Measurements from ENCODE around the gene C12orf57.

Gene C12orf57

GRCh38 chr12:6917491-6918231 is 26.2 kb upstream of the C12orf57 start:
- Histone ChIP-seq H3K27me3 (ENCODE audit: insufficient read depth, poor library complexity, severe bottlenecking) (peaks cover 20% of the 10 kb centered on the region), H3K4me3 (replicated peaks; ENCODE audit: insufficient read depth, low read length) (no peak overlapping the region), H3K27ac (replicated peaks) (no peak overlapping the region)
- TF ChIP-seq POLR2AphosphoS5 (IDR thresholded peaks at IDR 0.05; ENCODE audit: low read depth) (no peak), SPI1 (IDR thresholded peaks at IDR 0.05; ENCODE audit: borderline replicate concordance, low read depth) (no peak), CTCF (IDR thresholded peaks at IDR 0.05; ENCODE audit: insufficient read depth, low read length) (no peak), GABPA (IDR thresholded peaks at IDR 0.05; ENCODE audit: low read depth) (no peak), REST (IDR thresholded peaks at IDR 0.05; ENCODE audit: insufficient replicate concordance, low read depth) (no peak)
- DNase-seq (ENCODE audit: low read depth in 1 of 2, low spot score in 1 of 2), result no peak

DNA sequence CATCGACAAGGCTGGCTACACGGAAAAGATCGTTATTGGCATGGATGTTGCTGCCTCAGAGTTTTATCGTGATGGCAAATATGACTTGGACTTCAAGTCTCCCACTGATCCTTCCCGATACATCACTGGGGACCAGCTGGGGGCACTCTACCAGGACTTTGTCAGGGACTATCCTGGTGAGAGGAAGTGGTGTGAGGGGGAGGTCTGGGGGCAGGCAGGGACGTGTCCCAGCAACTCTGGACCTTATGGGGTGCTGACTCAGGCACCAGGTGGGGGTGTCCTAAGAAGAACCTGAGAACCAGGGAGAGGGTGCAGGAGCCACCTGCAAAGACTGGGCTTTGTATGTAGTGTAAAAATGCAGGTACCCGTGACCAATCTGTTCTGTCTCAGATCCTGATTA is 24.2 kb upstream of the C12orf57 start:
- Histone ChIP-seq H3K27me3 (ENCODE audit: insufficient read depth, poor library complexity, severe bottlenecking) (peaks cover 11% of the 10 kb centered on the region), H3K4me3 (replicated peaks; ENCODE audit: insufficient read depth, low read length) (no peak overlapping the region), H3K27ac (replicated peaks) (no peak overlapping the region)
- TF ChIP-seq SPI1 (IDR thresholded peaks at IDR 0.05; ENCODE audit: borderline replicate concordance, low read depth), result peak; percentile 16; the same call in 1 of the 2 replicates
- no peak for TF ChIP-seq GABPA (IDR thresholded peaks at IDR 0.05; ENCODE audit: low read depth)
- DNase-seq (ENCODE audit: low read depth in 1 of 2, low spot score in 1 of 2), result no peak

DNA sequence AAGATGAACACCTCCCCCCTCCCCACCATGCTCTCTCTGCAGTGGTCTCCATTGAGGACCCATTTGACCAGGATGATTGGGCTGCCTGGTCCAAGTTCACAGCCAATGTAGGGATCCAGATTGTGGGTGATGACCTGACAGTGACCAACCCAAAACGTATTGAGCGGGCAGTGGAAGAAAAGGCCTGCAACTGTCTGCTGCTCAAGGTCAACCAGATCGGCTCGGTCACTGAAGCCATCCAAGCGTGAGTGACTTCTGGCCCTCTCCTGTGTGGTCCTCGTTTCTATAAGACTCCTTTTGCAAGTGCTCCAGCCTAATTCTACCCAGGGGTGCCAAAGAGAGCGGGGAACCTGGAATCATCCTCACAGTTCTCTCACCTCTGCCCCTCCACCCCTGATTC is 22.3 kb upstream of the C12orf57 start:
- DNase-seq (ENCODE audit: low read depth in 1 of 2, low spot score in 1 of 2), result no peak
- no peak overlapping the region for H3K4me3 ChIP-seq (replicated peaks; ENCODE audit: insufficient read depth, low read length)
- TF ChIP-seq GABPA (IDR thresholded peaks at IDR 0.05; ENCODE audit: low read depth) (no peak), POLR2AphosphoS5 (IDR thresholded peaks at IDR 0.05; ENCODE audit: low read depth) (no peak), CTCF (IDR thresholded peaks at IDR 0.05; ENCODE audit: insufficient read depth, low read length) (no peak), REST (IDR thresholded peaks at IDR 0.05; ENCODE audit: insufficient replicate concordance, low read depth) (no peak), SPI1 (IDR thresholded peaks at IDR 0.05; ENCODE audit: borderline replicate concordance, low read depth) (no peak)
- H3K27ac ChIP-seq (replicated peaks), result no peak overlapping the region
- H3K27me3 ChIP-seq (ENCODE audit: insufficient read depth, poor library complexity, severe bottlenecking), result no peaks in the 10 kb centered on the region

GRCh38 chr12:6921996-6922946 is 21.6 kb upstream of the C12orf57 start:
- TF ChIP-seq REST (IDR thresholded peaks at IDR 0.05; ENCODE audit: insufficient replicate concordance, low read depth) (no peak), SPI1 (IDR thresholded peaks at IDR 0.05; ENCODE audit: borderline replicate concordance, low read depth) (peak; percentile 90)
- Histone ChIP-seq H3K27me3 (ENCODE audit: insufficient read depth, poor library complexity, severe bottlenecking) (no peaks in the 10 kb centered on the region), H3K4me3 (replicated peaks; ENCODE audit: insufficient read depth, low read length) (no peak overlapping the region), H3K27ac (replicated peaks) (no peak overlapping the region)
- DNase-seq (ENCODE audit: low read depth in 1 of 2, low spot score in 1 of 2), result peak in 1 of 2 experiments; percentile 51
